NCI-H82 treated with DMSO at 0.1 percent for 48 hours (cell line): Measurements from ENCODE around the gene NTM.

Source experiments
- DNase-seq: peaks from one replicate; lab custom pipeline; 2025; ENCODE audit not compliant: unreplicated experiment; lab: John Stamatoyannopoulos, UW

Gene NTM

GRCh38 chr11:132228746-132229325, 858.4 kb downstream of the NTM start:
- no peak for DNase-seq

GRCh38 chr11:132231656-132232347, 861.4 kb downstream of the NTM start:
- no peak for DNase-seq

GRCh38 chr11:132234878-132235277, 864.5 kb downstream of the NTM start:
- DNase-seq = no peak

- DNase-seq = no peak
Observed at GRCh38 chr11:132237781-132238180, 867.4 kb downstream of the NTM start.

- DNase-seq = no peak
Observed at GRCh38 chr11:132238331-132238866, 868.0 kb downstream of the NTM start.

- DNase-seq = no peak
Observed at GRCh38 chr11:132240374-132240773, 870.0 kb downstream of the NTM start.

- DNase-seq = no peak
Observed at GRCh38 chr11:132242632-132243031, 872.2 kb downstream of the NTM start.

GRCh38 chr11:132244846-132245245, 874.4 kb downstream of the NTM start:
- DNase-seq = no peak

GRCh38 chr11:132245403-132246385, 875.3 kb downstream of the NTM start:
- DNase-seq = no peak

- DNase-seq = no peak
Observed at GRCh38 chr11:132248580-132248979, 878.2 kb downstream of the NTM start.

GRCh38 chr11:132249256-132249655, 878.8 kb downstream of the NTM start:
- no peak for DNase-seq

GRCh38 chr11:132251061-132251460, 880.6 kb downstream of the NTM start:
- no peak for DNase-seq

- DNase-seq = no peak
Observed at GRCh38 chr11:132253469-132254264, 883.3 kb downstream of the NTM start.

- no peak for DNase-seq
Observed at GRCh38 chr11:132254906-132255305, 884.5 kb downstream of the NTM start.

- no peak for DNase-seq
Observed at GRCh38 chr11:132256528-132257279, 886.3 kb downstream of the NTM start.

- DNase-seq = no peak
Observed at GRCh38 chr11:132257871-132258270, 887.5 kb downstream of the NTM start.

- no peak for DNase-seq
Observed at GRCh38 chr11:132258875-132259274, 888.5 kb downstream of the NTM start.

- no peak for DNase-seq
Observed at GRCh38 chr11:132260636-132261035, 890.2 kb downstream of the NTM start.

GRCh38 chr11:132263241-132263640, 892.8 kb downstream of the NTM start:
- DNase-seq = no peak

- no peak for DNase-seq
Observed at GRCh38 chr11:132263875-132264274, 893.5 kb downstream of the NTM start.
